DND-41 (cell line): Measurements from ENCODE around the gene SOCS2.

Experiments used
- EZH2 ChIP-seq: IDR thresholded peaks from 3 replicates; pipeline ENCODE4 v1.6.1; 2012; ENCODE audit warnings: borderline replicate concordance, low read depth, mild to moderate bottlenecking, moderate library complexity, low read length, inconsistent platforms; ENCODE audit not compliant: severe bottlenecking
- TF ChIP-seq, protein P1 (sequence below): IDR thresholded peaks from 2 replicates; pipeline ENCODE4 v1.5.1; 2012; ENCODE audit warnings: borderline replicate concordance, low read length, moderate library complexity, mild to moderate bottlenecking; ENCODE audit not compliant: poor library complexity, severe bottlenecking; ENCODE audit errors: extremely low read depth

DNA sequence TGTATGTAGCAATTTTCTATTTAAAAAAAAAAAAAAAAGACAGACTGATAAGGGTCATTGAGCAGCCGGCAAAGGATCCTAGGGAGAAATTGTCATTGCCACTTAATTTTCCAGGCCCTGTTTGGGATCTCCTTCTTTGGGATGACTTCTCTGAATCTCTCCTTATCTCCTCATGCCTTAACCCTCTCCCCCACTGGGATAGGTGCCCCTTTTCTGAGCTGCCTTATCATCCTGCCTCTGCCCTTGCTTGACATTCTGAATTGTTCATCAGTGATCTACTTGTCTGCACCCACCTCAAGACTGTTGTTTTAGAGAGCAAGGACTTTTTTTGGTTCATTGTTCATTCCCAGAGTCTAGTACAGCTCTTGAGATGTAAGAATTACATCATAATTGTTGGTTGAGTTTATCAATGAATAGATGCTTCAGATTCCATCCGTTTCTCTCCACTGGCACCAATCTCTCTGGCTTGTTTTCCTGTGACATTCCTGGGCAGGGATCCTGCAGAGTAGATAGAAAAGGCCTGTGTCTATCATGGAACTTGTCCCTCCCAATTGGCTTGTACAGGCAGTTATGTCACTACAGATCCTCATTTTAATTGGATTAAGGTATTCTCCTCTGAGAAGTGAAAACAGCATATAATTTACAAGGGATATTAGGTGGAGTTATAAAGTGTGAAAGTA lies 42.6 kb downstream of the SOCS2 start:
- TF ChIP-seq, protein P1, sequence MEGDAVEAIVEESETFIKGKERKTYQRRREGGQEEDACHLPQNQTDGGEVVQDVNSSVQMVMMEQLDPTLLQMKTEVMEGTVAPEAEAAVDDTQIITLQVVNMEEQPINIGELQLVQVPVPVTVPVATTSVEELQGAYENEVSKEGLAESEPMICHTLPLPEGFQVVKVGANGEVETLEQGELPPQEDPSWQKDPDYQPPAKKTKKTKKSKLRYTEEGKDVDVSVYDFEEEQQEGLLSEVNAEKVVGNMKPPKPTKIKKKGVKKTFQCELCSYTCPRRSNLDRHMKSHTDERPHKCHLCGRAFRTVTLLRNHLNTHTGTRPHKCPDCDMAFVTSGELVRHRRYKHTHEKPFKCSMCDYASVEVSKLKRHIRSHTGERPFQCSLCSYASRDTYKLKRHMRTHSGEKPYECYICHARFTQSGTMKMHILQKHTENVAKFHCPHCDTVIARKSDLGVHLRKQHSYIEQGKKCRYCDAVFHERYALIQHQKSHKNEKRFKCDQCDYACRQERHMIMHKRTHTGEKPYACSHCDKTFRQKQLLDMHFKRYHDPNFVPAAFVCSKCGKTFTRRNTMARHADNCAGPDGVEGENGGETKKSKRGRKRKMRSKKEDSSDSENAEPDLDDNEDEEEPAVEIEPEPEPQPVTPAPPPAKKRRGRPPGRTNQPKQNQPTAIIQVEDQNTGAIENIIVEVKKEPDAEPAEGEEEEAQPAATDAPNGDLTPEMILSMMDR = no peak
- no peak for TF ChIP-seq EZH2
